ENCODE measurements around the gene OPRM1.

The OPRM1 gene

DNA sequence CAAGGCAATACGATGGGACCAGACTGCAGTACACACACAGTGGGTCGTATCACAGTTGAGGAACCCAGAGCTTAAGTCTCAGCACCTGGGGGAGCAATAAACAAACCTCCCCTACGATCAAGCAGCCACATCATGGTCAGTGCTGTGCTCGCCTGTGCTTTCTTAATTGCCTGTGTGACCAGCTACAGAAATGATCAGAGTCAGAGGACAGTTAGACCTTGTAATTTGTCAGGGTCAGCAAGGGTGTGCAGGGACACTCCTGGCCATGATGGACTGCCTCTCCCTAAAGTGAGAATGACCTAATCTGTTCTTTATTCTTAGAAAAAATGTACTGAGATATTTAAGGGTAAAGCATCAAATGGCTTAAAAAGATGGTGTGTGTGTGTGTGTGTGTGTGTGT, 78.4 kb downstream of the OPRM1 start:
- no peak overlapping the region for H3K4me3 ChIP-seq (ENCODE audit: low read depth, low read length)
- TF ChIP-seq, protein P1, sequence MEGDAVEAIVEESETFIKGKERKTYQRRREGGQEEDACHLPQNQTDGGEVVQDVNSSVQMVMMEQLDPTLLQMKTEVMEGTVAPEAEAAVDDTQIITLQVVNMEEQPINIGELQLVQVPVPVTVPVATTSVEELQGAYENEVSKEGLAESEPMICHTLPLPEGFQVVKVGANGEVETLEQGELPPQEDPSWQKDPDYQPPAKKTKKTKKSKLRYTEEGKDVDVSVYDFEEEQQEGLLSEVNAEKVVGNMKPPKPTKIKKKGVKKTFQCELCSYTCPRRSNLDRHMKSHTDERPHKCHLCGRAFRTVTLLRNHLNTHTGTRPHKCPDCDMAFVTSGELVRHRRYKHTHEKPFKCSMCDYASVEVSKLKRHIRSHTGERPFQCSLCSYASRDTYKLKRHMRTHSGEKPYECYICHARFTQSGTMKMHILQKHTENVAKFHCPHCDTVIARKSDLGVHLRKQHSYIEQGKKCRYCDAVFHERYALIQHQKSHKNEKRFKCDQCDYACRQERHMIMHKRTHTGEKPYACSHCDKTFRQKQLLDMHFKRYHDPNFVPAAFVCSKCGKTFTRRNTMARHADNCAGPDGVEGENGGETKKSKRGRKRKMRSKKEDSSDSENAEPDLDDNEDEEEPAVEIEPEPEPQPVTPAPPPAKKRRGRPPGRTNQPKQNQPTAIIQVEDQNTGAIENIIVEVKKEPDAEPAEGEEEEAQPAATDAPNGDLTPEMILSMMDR (IDR thresholded peaks at IDR 0.05; ENCODE audit: insufficient read depth, low read depth, low read length, missing control alignments) = no peak
- no peak for DNase-seq (ENCODE audit: low read depth)

DNA sequence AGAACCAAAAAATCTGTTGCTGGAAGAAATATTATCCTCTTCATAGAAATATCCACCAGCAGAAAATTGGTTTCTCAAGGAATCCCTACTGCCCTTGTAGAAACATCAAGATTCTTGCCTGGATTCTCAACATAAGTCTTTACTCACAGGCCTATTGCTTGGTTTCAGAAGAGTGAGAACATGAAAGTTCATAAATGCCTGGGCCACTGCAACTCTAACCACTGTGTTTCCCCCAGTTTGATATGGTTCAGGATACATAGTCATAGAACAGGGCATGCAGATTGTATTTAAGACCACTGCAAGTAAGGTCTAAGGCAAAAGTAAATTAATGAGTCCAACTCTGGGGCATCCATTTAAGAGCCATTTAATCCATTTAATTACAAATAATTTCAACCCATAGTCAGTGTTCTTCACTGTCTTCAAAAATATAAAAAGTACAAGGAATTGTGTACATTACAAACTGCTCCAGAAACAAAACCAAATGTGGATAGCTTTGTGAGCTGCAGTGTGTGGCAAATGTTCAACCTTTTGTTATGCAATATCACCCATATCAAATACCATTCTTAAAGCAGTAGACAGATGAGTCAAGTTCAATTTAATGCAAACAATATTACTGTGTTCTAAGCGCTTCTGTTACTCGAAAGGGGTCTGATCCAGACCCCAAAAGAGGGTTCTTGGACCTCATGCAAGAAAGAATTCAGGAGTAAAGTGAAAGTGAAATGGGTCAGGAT, 83.3 kb downstream of the OPRM1 start:
- no peak overlapping the region for H3K4me3 ChIP-seq (ENCODE audit: low read depth, low read length)
- TF ChIP-seq, protein P1 (IDR thresholded peaks at IDR 0.05; ENCODE audit: insufficient read depth, low read depth, low read length, missing control alignments) = no peak
- no peak for DNase-seq (ENCODE audit: low read depth)

DNA sequence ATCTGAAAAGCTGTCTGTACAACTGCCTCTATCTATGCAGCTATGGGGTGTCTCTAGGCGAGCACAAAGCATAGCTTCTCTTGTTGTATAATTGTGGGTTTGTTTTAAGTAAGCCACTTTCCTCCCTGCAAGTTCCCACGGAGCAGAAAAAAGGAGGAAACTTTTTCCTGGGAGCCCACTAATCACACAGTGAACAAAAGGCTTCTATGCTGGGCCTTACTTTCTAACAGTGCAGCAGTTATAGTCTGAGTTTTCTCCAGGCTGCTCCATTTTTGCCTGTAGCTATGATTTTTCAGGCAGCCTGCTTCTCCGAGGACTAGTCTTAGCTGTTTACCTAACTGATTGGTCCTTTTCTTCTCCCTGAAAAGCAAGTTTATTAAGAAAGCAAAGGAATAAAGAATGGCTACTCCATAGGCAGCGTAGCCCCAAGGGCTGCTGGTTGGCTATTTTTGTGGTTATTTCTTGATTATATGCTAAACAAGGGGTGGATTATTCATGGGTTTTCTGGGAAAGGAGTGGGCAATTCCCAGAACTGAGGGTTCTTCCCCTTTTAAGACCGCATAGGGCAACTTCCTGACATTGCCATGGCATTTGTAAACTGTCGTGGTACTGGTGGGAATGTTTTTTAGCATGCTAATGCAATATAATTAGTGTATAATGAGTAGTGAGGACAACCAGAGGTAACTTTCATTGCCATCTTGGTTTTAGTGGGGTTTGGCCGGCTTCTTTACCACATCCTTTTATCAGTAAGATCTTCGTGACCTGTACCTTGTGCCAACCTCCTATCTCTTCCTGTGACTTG, 84.3 kb downstream of the OPRM1 start:
- H3K4me3 ChIP-seq (ENCODE audit: low read depth, low read length) = no peak overlapping the region
- DNase-seq (ENCODE audit: low read depth) = no peak

DNA sequence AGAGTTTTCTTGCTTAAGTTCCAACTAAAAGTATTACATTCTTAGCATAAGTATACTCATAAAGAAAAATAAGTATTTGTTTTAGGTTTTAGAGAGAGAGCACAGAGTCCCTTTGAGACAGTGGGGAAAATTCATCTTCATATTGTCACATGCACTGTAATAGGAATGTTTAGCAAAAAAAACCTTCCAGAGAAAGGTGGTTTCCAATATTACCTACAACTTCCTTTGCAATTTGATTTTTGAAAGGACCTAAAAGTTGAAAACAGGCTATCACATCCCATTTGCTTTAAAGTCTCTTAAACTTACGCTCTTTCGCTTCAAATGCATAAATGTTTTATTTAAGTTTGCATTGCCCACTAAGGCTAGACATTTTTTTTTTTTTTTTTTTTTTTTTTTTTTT, 86.4 kb downstream of the OPRM1 start:
- DNase-seq (ENCODE audit: low read depth) = no peak
- H3K4me3 ChIP-seq (ENCODE audit: low read depth, low read length) = no peak overlapping the region
- TF ChIP-seq, protein P1 (IDR thresholded peaks at IDR 0.05; ENCODE audit: insufficient read depth, low read depth, low read length, missing control alignments) = no peak

More for the DNA sequence above, 84.3 kb downstream of the OPRM1 start:
- TF ChIP-seq, protein P1 (IDR thresholded peaks at IDR 0.05; ENCODE audit: insufficient read depth, low read depth, low read length, missing control alignments) = no peak

DNA sequence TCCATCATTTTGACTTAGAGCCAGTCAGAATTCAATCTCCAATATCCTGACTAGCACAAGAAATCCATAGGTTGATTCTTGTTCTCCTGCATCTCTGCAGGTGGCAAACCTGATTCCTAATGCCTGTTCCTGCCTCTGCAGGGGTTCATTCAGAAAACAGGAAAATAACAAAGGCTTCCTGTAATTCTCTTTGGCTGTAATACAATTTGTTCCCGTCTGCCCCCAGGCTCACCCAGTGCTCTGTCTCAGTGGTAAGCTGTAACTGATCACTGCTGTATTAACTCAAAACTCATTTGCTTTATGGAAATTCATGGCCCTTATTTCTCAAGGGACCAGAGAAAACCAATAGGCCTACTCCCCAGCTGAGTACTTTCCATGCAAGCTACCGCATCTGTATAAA, 88.6 kb downstream of the OPRM1 start:
- no peak for DNase-seq (ENCODE audit: low read depth)
- TF ChIP-seq, protein P1 (IDR thresholded peaks at IDR 0.05; ENCODE audit: insufficient read depth, low read depth, low read length, missing control alignments) = no peak
- no peak overlapping the region for H3K4me3 ChIP-seq (ENCODE audit: low read depth, low read length)

DNA sequence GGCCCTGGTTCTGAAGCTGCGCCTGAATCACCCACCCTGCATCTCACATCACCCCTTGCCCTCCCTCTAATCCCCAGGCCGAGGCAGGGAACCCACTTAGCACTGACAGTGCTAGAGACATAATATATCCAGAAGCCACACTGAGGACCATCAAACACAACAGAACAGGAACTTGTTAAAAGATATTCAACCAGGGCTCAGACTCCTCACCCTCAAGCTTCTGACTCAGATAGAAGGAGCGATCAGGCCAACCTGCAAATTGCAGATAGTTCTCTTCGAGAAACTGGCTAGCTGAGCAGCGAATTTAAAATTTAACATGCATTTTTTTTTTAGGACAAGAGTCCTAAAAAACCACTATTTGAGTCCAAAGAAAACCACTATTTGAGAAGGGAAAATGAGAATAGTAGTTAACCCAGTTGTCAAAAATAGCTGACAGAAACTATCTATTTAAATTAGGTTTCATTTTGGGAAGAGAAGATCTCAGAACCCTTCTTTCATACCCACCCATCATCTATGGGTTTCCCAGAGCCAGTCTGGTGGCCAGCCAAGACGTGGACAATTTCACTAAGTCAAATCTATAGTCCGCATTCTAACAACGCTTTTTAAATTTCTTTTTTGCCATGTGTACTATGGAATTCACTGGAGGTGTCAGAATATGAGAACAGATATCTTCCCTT, 95.6 kb downstream of the OPRM1 start:
- no peak overlapping the region for H3K4me3 ChIP-seq (ENCODE audit: low read depth, low read length)
- DNase-seq (ENCODE audit: low read depth) = no peak
- TF ChIP-seq, protein P1 (IDR thresholded peaks at IDR 0.05; ENCODE audit: insufficient read depth, low read depth, low read length, missing control alignments) = no peak
